HEK293T (cell line): ENCODE results near the gene TACC2.

Experiments
- CTCF ChIA-PET: fragments of 350-600 bp; formaldehyde crosslinking; extraction: SDS; loops from one replicate; lab custom pipeline; 2021; ENCODE audit warnings: antibody characterized with exemption, inconsistent platforms; lab: Yijun Ruan, JAX
- POLR2A ChIA-PET: fragments of 350-600 bp; formaldehyde crosslinking; extraction: SDS; loops from one replicate; lab custom pipeline; 2020; ENCODE audit warnings: antibody characterized with exemption, inconsistent platforms; lab: Yijun Ruan, JAX
- DNase-seq: peaks from one replicate; pipeline ENCODE4 v3.0.0; 2012; ENCODE audit warnings: mixed read lengths; ENCODE audit errors: extremely low spot score
- ARNT ChIP-seq: fragments of 450-650 bp; IDR thresholded peaks from 2 replicates; pipeline ENCODE4 v1.6.1; 2017; ENCODE audit warnings: mild to moderate bottlenecking
- BHLHE40 ChIP-seq: fragments of 450-650 bp; IDR thresholded peaks from 2 replicates; pipeline ENCODE4 v1.6.1; 2016; ENCODE audit warnings: mild to moderate bottlenecking, moderate library complexity, borderline replicate concordance
- ELF4 ChIP-seq: fragments of 450-650 bp; IDR thresholded peaks from 2 replicates; pipeline ENCODE4 v1.6.1; 2017; ENCODE audit warnings: antibody characterized with exemption
- FOXA1 ChIP-seq: fragments of 450-650 bp; IDR thresholded peaks from 2 replicates; pipeline ENCODE4 v1.6.1; 2016; ENCODE audit warnings: mild to moderate bottlenecking
- FOXK2 ChIP-seq: fragments of 450-650 bp; IDR thresholded peaks from 2 replicates; pipeline ENCODE4 v1.6.1; 2016; ENCODE audit warnings: mild to moderate bottlenecking
- FOXM1 ChIP-seq: fragments of 450-650 bp; IDR thresholded peaks from 2 replicates; pipeline ENCODE4 v1.6.1; 2017; ENCODE audit warnings: mild to moderate bottlenecking, borderline replicate concordance
- HDGF ChIP-seq: fragments of 450-650 bp; IDR thresholded peaks from 2 replicates; pipeline ENCODE4 v1.6.1; 2017; ENCODE audit warnings: antibody characterized with exemption, borderline replicate concordance
- L3MBTL2 ChIP-seq: fragments of 450-650 bp; conservative IDR thresholded peaks from 2 replicates; pipeline ENCODE4 v1.6.1; 2016; ENCODE audit warnings: mild to moderate bottlenecking
- LEF1 ChIP-seq: fragments of 450-650 bp; IDR thresholded peaks from 2 replicates; pipeline ENCODE4 v1.6.1; 2017; ENCODE audit warnings: mild to moderate bottlenecking, borderline replicate concordance
- NFRKB ChIP-seq: fragments of 450-650 bp; IDR thresholded peaks from 2 replicates; pipeline ENCODE4 v1.6.1; 2016; ENCODE audit warnings: mild to moderate bottlenecking, moderate library complexity
- SP1 ChIP-seq: fragments of 450-650 bp; IDR thresholded peaks from 2 replicates; pipeline ENCODE4 v1.6.1; 2017
- SUZ12 ChIP-seq: fragments of 450-650 bp; IDR thresholded peaks from 2 replicates; pipeline ENCODE4 v1.6.1; 2016; ENCODE audit warnings: mild to moderate bottlenecking
- TARDBP ChIP-seq: fragments of 450-650 bp; IDR thresholded peaks from 2 replicates; pipeline ENCODE4 v1.6.1; 2016
- ZNF384 ChIP-seq: fragments of 450-650 bp; IDR thresholded peaks from 2 replicates; pipeline ENCODE4 v1.6.1; 2016
- TF ChIP-seq, protein P1 (sequence below): fragments of 450-650 bp; IDR thresholded peaks from 2 replicates; pipeline ENCODE4 v1.6.1; 2016

Gene TACC2

DNA sequence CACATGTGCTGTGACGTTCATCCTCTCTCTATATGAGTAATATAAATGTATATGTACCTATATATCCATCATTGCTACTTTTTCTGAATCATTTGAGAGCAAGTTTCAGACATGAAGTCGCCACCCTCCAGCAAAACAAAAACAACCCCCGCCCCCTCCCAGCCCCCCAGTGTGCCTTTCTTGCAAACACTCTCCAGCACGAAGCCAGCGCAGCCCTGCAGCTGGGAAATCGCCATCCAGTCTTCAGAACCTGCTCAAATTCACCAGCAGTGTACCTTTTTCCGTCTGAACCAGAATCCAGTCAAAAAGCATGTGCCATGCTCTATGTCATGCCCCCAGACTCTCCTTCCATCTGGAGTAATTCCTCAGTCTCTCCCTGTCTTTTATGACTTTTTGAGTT is 135.8 kb downstream of the TACC2 start:
- POLR2A ChIA-PET = no interaction called here

DNA sequence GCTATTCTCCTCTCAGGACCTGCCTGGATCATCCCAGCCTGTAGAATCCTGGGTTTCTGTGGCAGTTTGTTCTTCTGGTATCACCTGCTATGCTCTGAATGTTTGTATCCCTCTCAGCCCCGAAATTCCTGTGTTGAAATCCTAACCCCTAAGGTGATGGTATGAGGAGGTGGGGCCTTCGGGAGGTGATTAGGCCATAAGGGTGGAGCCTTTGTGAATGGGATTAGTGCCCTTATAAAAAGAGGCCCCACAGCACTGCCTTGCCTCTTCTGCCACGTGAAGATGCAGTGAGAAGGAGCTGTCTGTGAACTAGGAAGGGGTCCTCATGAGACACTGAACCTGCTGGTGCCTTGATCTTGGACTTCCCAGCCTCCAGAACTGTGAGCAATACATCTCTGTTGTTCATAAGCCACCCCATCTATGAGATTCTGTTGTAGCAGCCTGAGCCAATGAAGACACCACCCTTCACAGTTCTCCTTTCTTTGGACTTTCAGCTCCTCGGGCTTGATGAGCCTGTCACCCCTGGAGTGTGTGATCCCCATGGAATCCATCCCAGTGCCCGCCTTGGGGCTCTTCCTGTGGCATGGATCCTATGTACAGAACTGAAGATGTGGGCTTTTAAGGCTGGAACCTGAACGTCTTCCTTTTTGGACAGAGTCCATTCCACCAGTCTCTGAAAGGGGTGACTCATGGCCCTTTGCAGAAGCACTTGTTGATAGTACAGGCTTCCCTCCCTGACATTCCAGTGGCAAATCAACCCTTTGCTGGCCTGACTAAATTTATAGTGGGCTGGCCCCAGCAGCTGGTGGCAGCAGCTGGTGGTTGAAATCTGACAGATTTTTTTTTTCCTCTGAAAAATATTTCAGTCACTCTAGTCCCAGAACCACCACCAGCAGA is 138.0 kb downstream of the TACC2 start:
- no peak for DNase-seq
- ChIA-PET CTCF (interaction anchor here (0.6 to 1.7 kb wide), 3 partner anchors 10 to 16 kb away, joined by 3 to 6 read pairs (median 5); no protein-coding TSS in a partner anchor), POLR2A (interaction anchor here (1.5 to 1.7 kb wide), 2 partner anchors 8 to 15 kb away, joined by 3 to 7 read pairs; no protein-coding TSS in a partner anchor)
- TF ChIP-seq HDGF (no peak), SP1 (no peak), ELF4 (no peak), FOXM1 (no peak), L3MBTL2 (no peak), LEF1 (no peak)
- TF ChIP-seq, protein P1, sequence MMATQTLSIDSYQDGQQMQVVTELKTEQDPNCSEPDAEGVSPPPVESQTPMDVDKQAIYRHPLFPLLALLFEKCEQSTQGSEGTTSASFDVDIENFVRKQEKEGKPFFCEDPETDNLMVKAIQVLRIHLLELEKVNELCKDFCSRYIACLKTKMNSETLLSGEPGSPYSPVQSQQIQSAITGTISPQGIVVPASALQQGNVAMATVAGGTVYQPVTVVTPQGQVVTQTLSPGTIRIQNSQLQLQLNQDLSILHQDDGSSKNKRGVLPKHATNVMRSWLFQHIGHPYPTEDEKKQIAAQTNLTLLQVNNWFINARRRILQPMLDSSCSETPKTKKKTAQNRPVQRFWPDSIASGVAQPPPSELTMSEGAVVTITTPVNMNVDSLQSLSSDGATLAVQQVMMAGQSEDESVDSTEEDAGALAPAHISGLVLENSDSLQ = no peak

More for the DNA sequence above, 135.8 kb downstream of the TACC2 start:
- TF ChIP-seq L3MBTL2 = no peak
- TF ChIP-seq NFRKB = no peak
- no peak for TF ChIP-seq FOXK2
- no peak for TF ChIP-seq SP1
- no peak for TF ChIP-seq TARDBP
- TF ChIP-seq ZNF384 = no peak
- DNase-seq = no peak
- CTCF ChIA-PET = no interaction called here

DNA sequence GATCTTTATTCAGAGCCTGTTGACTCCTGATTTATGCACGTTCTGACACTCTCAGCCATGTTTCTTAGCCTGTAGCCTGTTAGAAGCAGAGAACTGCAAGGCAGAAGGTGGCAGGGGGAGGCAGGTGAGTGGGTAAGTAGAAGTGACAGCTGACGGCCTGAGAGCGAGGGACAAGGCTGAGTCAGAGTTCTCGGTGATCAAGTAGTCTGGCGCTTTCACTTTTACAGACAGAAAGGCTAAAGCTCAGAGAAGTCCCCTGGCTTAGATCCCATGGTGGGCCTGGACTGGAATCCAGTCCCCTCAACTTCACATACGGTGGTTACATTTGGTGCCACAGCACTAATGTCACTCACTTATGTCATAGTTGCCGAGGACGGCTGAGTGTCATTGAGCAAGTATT is 139.0 kb downstream of the TACC2 start:
- DNase-seq = no peak
- TF ChIP-seq FOXK2 (no peak), L3MBTL2 (no peak), BHLHE40 (no peak), SUZ12 (no peak), ELF4 (no peak), HDGF (no peak), ARNT (no peak), SP1 (no peak), TARDBP (no peak)
- ChIA-PET POLR2A (interaction anchor here (1.7 kb wide), 1 partner anchor 15 kb away, joined by 7 read pairs; no protein-coding TSS in a partner anchor), CTCF (interaction anchor here (1.4 kb wide), 1 partner anchor 15 kb away, joined by 5 read pairs; no protein-coding TSS in a partner anchor)

DNA sequence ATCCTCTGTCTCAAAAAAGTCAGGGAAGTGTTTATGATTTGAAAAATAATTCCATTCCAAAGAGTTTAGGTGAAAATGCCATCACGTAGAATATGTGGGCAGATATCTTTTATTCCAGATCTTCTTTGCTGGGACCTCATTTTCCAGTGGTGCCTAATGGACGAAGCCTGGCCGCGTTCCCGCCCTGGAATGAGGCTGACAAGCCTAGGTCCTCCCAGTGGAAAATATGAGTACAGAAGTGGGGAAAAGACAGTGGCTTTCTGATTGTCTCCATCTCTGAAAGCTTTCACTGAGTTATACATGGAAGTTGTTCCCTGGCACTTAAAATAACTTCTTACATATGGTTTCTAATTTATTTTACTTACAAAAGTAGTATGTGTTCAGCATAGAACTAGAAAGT is 139.4 kb downstream of the TACC2 start:
- CTCF ChIA-PET = interaction anchor here (1.4 kb wide), 1 partner anchor 14 kb away, joined by 5 read pairs; no protein-coding TSS in a partner anchor
- TF ChIP-seq ZNF384 = no peak
- no peak for TF ChIP-seq ARNT
- TF ChIP-seq FOXM1 = no peak
- TF ChIP-seq LEF1 = no peak
- no peak for TF ChIP-seq SUZ12
- TF ChIP-seq SP1 = no peak
- no peak for TF ChIP-seq TARDBP
- TF ChIP-seq BHLHE40 = no peak
- TF ChIP-seq ELF4 = no peak
- no peak for TF ChIP-seq L3MBTL2
- TF ChIP-seq FOXK2 = no peak
- no peak for TF ChIP-seq HDGF
- DNase-seq = no peak
- POLR2A ChIA-PET = no interaction called here

DNA sequence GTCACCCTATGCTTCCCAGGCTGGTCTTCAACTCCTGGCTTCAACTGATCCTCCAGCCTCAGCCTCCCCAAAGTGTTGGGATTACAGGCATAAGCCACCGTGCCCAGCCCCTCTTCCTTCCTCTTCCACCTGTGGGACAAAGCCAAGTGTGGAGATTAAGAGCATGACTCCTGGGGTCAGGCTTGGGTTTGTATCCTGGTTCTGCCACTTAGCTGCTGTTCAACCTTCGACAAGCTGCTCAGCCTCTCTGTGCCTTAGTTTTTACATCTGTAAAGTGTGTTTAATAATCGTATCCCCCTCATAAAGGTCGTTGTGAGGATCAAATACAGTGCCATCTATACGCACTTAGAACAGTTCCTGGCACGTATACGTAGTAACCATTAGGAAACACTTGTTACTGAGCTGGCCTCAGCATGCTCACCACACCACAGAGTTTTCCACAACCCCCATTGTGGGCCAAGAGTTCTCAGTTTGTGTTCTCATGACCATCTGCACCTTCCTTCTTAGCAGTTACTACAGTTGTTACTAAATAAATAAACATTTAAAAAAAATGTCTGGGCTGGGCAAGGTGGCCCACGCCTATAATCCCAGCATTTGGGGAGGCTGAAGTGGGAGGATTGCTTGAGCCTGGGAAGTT is 141.6 kb downstream of the TACC2 start:
- DNase-seq = no peak
- no peak for TF ChIP-seq FOXA1
- CTCF ChIA-PET = interaction anchor here (0.7 kb wide), 1 partner anchor 12 kb away, joined by 3 read pairs; no protein-coding TSS in a partner anchor
- POLR2A ChIA-PET = no interaction called here

DNA sequence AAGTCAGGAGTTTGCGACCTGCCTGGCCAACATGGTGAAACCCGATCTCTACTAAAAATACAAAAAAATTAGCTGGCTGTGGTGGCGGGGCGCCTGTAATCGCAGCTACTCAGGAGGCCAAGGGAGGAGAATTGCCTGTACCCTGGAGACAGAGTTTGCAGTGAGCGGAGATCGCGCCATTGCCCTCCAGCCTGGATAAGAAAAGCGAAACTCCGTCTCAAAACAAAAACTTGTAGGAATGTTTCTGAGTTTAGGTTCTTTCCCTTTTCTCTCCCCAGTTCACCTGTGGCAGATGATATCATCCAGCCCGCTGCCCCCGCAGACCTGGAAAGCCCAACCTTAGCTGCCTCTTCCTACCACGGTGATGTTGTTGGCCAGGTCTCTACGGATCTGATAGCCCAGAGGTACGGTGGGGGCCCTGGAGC is 143.4 kb downstream of the TACC2 start:
- ChIA-PET CTCF (no interaction called here), POLR2A (interaction anchor here (1.3 kb wide), 1 partner anchor 19 kb away, joined by 4 read pairs; no protein-coding TSS in a partner anchor)
- no peak for DNase-seq
- TF ChIP-seq FOXA1 = no peak
- no peak for TF ChIP-seq NFRKB
- TF ChIP-seq SUZ12 = no peak

DNA sequence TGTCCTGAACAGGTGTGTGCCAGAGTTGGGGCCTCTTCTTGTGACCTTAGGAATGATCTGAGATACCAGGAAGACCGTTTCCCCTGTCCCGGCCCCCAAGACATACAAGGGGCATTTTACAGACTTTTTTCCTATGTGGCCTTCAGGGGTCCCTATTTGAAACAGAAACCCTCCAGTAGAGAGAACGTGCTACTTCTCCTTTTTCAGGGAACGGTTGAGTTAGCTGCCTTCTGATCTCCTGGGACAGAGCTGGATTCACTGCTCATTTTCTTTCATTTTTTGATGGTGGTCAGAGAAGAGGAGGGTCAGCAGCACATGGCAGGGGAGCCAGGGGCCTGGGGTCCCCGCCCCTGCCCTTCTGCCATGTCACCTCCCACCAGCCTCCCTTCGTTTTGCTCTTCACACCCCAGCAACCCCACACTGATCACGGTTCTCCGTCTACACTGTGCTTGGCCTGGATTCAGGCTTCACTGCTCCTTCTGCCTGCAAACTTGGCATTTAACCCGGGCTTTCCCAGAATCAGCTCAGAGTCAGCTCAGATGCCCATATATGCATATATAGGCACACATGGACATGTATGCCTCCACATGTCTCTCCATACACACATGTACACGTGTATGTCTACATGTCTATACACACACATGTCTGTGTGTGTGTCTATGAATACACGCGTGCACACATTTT is 144.1 kb downstream of the TACC2 start:
- no peak for DNase-seq
- CTCF ChIA-PET = interaction anchor here (0.6 kb wide), 1 partner anchor 16 kb away, joined by 3 read pairs; no protein-coding TSS in a partner anchor
- TF ChIP-seq ARNT = no peak
- POLR2A ChIA-PET = interaction anchor here (1.3 kb wide), 1 partner anchor 20 kb away, joined by 4 read pairs; no protein-coding TSS in a partner anchor
